Activated naive CD4-positive, alpha-beta T cell (primary cell): ENCODE results near the gene MRPL4.
"Not testable (repeated sequence)": the region's sequence is repeated elsewhere in the genome, so short reads cannot be mapped to it uniquely, and the experiment has no call there.

ENCODE experiments used
- DNase-seq, 4 experiments: peaks; one replicate each; lab custom pipeline; 2025; lab: John Stamatoyannopoulos, UW

Gene MRPL4

GRCh38 chr19:10260141-10260584 is 8.1 kb downstream of the MRPL4 start:
- DNase-seq, result no peak

- DNase-seq, result no peak
These were observed 10.8 kb downstream of the MRPL4 start for GRCh38 chr19:10262771-10263170.

- no peak for DNase-seq
These were observed 14.7 kb downstream of the MRPL4 start for GRCh38 chr19:10266706-10267105.

GRCh38 chr19:10268071-10268470 is 16.1 kb downstream of the MRPL4 start:
- DNase-seq, result no peak

GRCh38 chr19:10269333-10270179 is 17.5 kb downstream of the MRPL4 start:
- peak; percentile 66 to 87 (median 84) for DNase-seq

- DNase-seq, result peak in 1 of 4 experiments; percentile 25
These were observed 18.2 kb downstream of the MRPL4 start for GRCh38 chr19:10270180-10270615.

GRCh38 chr19:10270616-10271394 is 18.8 kb downstream of the MRPL4 start, which contains the start of gene ICAM1:
Gene ICAM1 (plus strand): TSS chr19:10271120. CDS start chr19:10271160, 40 bp downstream.
- peak in 3 of 4 experiments; percentile 37 to 58 (median 49) for DNase-seq

GRCh38 chr19:10271543-10272086 is 19.6 kb downstream of the MRPL4 start:
- no peak for DNase-seq

GRCh38 chr19:10274589-10274988 is 22.6 kb downstream of the MRPL4 start:
- DNase-seq, result no peak

- DNase-seq, result no peak
These were observed 26.0 kb downstream of the MRPL4 start for GRCh38 chr19:10277795-10278589.

GRCh38 chr19:10278935-10279334 is 26.9 kb downstream of the MRPL4 start:
- DNase-seq, result no peak

GRCh38 chr19:10279737-10280442 is 27.9 kb downstream of the MRPL4 start:
- DNase-seq, result no peak

- not testable (repeated sequence) for DNase-seq
These were observed 30.0 kb downstream of the MRPL4 start for GRCh38 chr19:10282043-10282442.

GRCh38 chr19:10283301-10284064 is 31.5 kb downstream of the MRPL4 start:
- DNase-seq, result no peak

- no peak for DNase-seq
These were observed 32.3 kb downstream of the MRPL4 start for GRCh38 chr19:10284065-10284959.

- DNase-seq, result no peak
These were observed 32.9 kb downstream of the MRPL4 start for GRCh38 chr19:10284960-10285278.

GRCh38 chr19:10285393-10285792 is 33.4 kb downstream of the MRPL4 start:
- DNase-seq, result no peak

- DNase-seq, result peak in 1 of 4 experiments; percentile 18
These were observed 35.1 kb downstream of the MRPL4 start, which contains the start of gene ICAM4 for GRCh38 chr19:10286803-10287737. Gene ICAM4 (plus strand): TSS chr19:10286955. CDS start chr19:10287013, 58 bp downstream.
